Left ventricle myocardium superior (tissue), 1 donor: Measurements from ENCODE around the gene RUVBL2. TPM values are rescaled to one million over a fixed set of nuclear protein-coding genes. Genes with fewer than 3 reads are reported as not detected.
A peak's percentile ranks its signal among the peaks of the same experiment; 100 is the strongest.
"Not testable (repeated sequence)": the region's sequence is repeated elsewhere in the genome, so short reads cannot be mapped to it uniquely, and the experiment has no call there.

ENCODE experiments used
- ATAC-seq: fragments of 200-7000 bp; cut with Tn5 transposase; one replicate; pipeline ENCODE4 v1.9.1; 2020; ENCODE audit warnings: mild to moderate bottlenecking, moderate library complexity
- DNase-seq: peaks from one replicate; pipeline ENCODE4 v3.0.0-alpha.2; 2020
- intact Hi-C: fragments of 100-400 bp; cut with micrococcal nuclease; formaldehyde crosslinking; loops from one replicate; pipeline ENCODE4 v1.11.0; 2022
- total RNA-seq: library from RNA; stranded (reverse); fragmentation: NEBNext Ultra II Directional; extraction: Animal tissue kit (Norgen Biotek cat#: 25700); gene quantifications from one replicate; pipeline ENCODE4 v1.2.1, GENCODE V29; 2021
- donor health status: DM: no; HTN: yes; CAD: no; lungs with severe emphysema.

RUVBL2 gene
- total RNA-seq, 1 donor from 2014 or later = 44.4 TPM

DNA sequence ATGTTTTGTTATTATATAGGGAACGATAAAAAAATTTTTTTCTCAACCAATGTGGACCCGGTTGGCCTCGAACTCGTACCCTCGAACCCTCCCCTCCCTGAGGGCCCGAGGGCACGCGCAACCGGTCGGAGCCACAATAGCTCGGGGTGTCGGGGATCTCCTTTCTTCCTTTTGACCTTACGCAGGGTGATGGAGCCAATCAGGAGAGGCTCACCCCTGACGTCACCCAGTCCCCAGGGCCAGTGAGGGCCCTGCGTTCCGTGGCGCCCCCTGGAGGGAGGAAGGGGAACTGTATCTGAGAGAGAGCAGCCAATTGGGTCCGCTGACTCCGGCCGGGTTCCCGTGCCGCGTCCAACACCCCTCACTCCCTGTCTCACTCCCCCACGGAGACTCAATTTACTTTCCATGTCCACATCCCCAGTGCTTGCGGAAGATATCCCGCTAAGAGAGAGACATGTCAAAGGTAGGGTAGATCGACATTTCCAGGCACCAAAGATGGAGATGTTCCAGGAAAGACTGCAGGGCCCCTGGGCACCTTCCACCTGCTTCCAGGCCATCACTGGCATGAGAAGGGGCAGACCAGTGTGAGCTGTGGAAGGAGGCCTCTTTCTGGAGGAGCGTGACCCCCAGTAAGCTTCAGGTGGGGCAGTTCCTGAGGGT, 38.1 kb downstream of the RUVBL2 start, which contains the start of gene CGB2:
Gene CGB2 (plus strand): TSS at position 249 of the 660 bp plus-strand sequence. CDS start 206 bp downstream, at position 455.
- ATAC-seq, intact Hi-C loops, DNase-seq: not testable (repeated sequence)

DNA sequence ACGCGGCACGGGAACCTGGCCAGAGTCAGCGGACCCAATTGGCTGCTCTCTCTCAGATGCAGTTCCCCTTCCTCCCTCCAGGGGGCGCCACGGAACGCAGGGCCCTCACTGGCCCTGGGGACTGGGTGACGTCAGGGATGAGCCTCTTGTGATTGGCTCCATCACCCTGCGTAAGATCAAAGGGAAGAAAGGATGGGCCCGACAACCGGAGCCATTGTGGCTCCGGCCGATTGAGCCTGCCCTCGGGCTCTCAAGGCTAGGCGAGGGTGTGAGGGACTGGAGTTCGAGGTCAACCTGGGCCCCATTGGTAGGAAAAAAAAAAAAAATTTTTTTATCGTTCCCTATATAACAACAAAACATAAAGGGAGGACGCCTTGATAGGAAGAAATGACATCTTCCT, 43.1 kb downstream of the RUVBL2 start, which contains the start of gene CGB1:
Gene CGB1 (minus strand): TSS at position 81 of the 400 bp plus-strand sequence. CDS start 184 bp downstream, outside the sequence.
- intact Hi-C loops, ATAC-seq, DNase-seq: not testable (repeated sequence)

DNA sequence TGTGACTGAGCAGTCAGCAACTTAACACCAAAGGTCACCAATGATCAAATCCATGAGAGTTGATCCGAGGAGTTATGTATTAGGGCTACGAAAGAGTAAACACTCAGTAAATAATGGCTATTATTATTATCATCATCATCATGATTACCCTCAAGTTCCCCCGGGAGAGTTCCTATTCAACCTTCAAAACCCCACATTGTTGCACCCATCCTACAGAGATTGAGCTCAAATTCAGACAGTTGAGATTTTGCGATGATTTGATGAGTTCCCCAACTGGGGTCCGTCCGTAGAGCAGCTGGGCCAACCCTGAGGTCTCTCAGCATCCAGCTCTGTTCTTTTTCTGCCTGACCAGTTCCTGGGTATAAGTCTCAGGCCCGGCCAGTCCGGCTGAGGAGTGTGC, 44.4 kb downstream of the RUVBL2 start:
- intact Hi-C loops, DNase-seq, ATAC-seq: not testable (repeated sequence)

DNA sequence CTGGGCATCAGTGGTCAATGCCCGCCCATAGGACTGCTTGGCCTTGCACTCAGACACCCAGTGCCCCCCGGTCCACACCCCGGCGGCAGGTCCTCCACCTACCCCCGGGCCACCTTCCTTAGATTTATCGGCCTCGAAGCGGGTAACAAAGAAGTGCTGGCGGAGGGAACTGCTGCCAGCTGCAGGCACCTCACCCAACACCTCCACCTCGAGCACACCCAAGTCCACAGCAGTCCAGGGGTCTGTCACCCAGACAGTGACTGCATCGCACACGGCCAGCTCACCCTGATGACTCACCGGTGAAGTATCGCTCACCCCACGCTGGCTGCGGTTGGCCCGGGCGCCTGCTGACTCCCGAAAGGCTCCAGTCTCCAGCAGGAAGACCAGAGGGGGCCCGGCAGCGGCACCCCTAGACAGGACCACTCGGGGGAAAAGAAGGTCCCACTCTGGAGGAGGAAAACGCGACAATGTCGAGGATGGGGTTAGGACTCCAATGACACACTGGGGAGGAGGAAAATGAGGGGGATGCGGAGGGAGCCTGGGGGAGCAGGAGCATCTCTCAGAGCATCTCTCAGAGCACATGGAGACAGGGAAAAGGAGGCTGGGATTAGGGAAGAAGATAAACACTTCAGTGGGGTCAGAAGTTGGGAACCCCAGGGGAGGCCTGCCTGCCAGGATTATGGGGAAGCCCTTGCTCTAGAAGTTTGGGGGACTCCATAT, 45.0 kb downstream of the RUVBL2 start:
- intact Hi-C loops, DNase-seq: not testable (repeated sequence)

DNA sequence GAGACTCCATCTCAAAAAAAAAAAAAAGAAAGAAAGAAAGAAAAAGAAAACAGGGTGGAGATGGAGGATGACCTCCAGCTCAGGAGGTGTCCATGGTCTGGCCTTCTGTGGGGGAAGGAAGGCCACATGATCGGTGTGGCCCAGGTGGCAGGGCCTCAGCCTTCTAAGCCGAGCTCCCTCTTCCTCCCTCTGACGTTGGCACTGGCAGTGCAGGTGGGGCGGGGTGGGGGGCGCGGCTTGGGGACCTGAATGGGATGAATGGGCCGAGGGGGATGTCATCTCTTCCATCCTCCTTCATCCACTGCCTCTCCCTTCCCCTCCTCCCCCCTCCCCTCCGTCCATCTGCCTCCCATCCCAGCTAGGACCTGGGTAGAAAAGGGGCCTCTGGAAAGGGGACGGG, 46.0 kb downstream of the RUVBL2 start:
- intact Hi-C loops, ATAC-seq, DNase-seq: not testable (repeated sequence)

More for the DNA sequence above, 45.0 kb downstream of the RUVBL2 start:
- not testable (repeated sequence) for ATAC-seq

DNA sequence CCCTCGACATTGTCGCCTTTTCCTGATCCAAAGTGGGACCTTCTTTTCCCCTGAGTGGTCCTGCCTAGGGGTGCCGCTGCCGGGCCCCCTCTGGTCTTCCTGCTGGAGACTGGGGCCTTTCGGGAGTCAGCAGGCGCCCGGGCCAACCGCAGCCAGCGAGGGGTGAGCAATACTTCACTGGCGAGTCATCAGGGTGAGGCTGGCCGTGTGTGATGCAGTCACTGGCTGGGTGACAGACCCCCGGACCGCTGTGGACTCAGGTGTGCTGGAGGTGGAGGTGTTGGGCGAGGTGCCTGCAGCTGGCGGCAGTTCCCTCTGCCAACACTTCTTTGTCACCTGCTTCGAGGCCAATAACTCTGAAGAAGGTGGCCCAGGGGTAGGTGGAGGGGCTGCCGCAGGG, 48.5 kb downstream of the RUVBL2 start:
- DNase-seq = no peak
- intact Hi-C loops = no loop called here
- no peak for ATAC-seq

DNA sequence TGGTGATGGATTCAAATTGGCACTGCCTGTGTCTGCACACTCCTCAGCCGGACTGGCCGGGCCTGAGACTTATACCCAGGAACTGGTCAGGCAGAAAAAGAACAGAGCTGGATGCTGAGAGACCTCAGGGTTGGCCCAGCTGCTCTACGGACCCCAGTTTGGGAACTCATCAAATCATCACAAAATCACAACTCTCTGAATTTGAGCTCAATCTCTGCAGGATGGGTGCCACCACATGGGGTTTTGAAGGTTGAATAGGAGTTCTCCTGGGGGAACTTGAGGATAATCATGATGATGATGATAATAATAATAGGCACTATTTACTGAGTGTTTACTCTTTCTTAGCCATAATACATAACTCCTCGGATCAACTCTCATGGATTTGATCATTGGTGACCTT, 49.0 kb downstream of the RUVBL2 start:
- ATAC-seq, DNase-seq, intact Hi-C loops: not testable (repeated sequence)

DNA sequence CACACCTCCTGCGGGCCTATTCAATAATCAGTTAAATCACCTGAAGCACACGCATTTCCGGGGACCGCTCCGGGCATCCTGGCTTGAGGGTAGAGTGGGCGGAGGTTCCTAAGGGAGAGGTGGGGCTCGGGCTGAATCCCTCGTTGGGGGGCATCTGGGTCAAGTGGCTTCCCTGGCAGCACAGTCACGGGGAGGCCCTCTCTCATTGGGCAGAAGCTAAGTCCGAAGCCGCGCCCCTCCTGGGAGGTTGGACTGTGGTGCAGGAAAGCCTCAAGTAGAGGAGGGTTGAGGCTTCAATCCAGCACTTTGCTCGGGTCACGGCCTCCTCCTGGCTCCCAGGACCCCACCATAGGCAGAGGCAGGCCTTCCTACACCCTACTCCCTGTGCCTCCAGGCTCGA, 49.9 kb downstream of the RUVBL2 start, which contains the start of gene CGB5:
Gene CGB5 (plus strand): TSS at position 301 of the 400 bp plus-strand sequence. CDS start 362 bp downstream, outside the sequence.
- DNase-seq, intact Hi-C loops, ATAC-seq: not testable (repeated sequence)

DNA sequence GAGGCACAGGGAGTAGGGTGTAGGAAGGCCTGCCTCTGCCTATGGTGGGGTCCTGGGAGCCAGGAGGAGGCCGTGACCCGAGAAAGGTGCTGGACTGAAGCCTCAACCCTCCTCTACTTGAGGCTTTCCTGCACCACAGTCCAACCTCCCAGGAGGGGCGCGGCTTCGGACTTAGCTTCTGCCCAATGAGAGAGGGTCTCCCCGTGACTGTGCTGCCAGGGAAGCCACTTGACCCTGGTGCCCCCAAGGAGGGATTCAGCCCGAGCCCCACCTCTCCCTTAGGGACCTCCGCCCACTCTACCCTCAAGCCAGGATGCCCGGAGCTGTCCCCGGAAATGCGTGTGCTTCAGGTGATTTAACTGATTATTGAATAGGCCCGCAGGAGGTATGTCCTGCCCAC, 55.3 kb downstream of the RUVBL2 start, which contains the start of gene CGB8:
Gene CGB8 (minus strand): TSS at position 101 of the 400 bp plus-strand sequence. CDS start 372 bp downstream, outside the sequence.
- DNase-seq, intact Hi-C loops, ATAC-seq: not testable (repeated sequence)

DNA sequence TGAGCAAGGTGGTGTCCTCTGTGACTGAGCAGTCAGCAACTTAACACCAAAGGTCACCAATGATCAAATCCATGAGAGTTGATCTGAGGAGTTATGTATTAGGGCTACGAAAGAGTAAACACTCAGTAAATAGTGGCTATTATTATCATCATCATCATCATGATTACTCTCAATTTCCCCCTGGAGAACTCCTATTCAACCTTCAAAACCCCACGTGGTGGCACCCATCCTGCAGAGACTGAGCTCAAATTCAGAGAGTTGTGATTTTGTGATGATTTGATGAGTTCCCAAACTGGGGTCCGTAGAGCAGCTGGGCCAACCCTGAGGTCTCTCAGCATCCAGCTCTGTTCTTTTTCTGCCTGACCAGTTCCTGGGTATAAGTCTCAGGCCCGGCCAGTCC, 56.1 kb downstream of the RUVBL2 start:
- ATAC-seq, intact Hi-C loops, DNase-seq: not testable (repeated sequence)

DNA sequence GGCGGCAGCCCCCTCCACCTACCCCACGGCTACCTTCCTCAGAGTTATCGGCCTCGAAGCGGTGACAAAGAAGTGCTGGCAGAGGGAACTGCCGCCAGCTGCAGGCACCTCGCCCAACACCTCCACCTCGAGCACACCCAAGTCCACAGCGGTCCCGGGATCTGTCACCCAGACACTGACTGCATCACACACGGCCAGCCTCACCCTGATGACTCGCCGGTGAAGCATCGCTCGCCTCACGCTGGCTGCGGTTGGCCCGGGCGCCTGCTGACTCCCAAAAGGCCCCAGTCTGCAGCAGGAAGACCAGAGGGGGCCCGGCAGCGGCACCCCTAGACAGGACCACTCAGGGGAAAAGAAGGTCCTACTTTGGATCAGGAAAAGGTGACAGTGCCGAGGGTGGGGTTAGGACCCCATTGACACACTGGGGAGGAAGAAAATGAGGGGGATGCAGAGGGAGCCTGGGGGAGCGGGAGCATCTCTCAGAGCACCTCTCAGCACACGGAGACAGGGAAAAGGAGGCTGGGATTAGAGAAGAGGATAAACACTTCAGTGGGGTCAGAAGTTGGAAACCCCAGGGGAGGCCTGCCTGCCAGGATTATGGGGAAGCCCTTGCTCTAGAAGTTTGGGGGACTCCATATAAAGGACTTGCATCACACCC, 56.8 kb downstream of the RUVBL2 start:
- intact Hi-C loops, ATAC-seq, DNase-seq: not testable (repeated sequence)

DNA sequence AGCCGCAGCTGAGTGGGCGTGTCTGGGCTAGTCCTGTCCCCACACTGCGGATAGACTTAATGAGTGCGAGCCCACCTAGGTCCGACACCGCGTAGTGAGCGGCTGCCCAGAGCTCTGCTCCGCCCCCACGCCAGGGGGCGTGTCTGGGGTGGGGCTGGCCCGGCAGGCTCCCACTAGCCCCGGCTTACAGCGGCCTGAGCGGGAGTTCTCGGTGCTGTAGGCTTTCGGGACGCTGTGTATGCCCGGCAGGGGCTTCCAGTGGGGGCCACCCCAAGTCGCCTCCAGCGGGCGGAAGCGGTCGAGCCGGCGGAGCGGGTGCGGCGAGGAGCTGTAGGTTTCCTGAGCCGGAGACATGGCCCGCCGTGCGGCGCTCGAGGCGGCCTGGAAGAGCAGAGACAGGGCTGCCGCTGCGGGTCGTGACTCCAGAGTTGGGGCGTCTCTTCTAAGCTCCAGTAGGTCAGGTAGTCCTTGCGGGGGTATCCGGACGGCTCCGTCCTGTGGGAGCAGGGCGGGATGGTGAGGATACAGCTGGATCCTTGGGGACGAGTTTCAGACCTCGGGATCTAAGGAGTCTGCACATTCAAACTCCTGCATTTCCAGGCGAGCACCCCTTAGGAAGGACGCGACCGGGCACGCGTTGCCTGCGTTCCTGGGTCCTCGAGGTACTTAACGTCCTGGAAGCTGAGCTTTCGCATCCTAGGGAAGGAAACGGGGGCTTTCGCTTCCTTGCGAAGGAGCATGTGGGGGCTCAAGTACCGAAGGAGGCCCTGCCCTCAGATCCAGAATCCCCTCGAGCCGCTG, 62.6 kb downstream of the RUVBL2 start:
- DNase-seq (peak; percentile 79), ATAC-seq (peak; percentile 92)
- intact Hi-C loops = no loop called here

DNA sequence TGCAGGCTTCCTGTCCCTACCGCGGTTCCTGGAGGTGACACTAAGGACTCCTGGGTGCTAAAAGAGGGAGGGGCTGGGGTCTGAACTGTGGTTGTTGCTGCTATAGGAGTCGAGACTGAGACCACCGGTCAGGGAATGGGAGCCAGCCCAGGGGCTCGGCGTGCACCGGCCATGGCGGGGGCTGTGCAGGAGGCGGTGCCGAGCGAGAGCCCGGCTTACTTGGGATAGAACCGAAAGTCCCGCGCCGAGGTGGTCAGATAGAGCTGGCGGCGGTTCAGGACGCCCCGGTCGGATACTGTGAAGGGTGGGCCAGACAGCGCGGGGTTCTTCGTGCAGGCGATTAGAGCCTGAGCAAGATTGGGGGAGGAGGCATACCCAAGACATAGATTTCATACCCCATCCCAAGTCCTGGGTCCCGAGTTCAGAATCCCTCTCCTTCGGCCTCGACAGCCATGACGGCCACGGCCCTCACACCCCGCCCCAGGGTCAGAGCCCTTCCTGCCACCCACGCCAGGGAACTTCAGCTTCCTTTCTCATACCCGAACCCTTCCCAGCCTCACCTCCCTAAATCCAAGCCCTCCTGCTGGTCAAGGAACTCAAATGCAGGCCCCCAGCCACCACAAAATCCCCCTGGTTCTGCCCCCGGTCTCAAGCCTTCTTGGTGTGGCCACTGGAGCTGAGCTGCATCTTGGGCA, 63.4 kb downstream of the RUVBL2 start:
- DNase-seq, intact Hi-C loops: not testable (repeated sequence)
- peak; percentile 44 for ATAC-seq

DNA sequence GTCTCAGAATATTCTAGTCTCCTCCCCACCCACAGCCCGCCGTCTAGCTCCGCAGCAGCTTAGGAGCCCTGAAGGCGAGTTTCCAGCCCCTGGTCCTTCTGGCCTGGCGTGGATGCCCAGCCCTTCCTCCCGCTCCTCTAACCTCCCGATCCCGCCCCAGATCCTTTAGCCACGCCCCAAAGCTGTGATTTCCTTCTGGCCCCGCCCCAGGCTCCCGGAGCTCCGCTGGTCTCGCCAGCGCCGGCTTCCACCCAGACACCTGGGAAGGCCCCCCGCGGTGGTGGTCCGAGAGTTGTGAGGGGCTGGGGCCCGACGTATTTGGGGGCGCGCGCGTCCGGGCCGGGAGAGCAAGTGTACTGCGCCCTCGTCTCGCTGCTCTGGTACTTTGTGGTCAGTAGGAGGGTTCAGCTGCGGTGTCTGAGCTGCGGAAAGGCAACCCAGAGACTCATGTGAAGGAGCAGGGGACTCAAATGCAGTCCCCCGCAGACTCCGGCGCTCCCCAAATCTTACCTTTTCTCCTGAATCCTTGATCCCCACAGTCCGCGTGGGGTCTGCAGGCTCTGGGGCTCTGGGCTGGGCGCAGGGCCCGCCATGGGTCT, 64.0 kb downstream of the RUVBL2 start, which contains the start of gene CGB7:
Gene CGB7 (minus strand): TSS at position 114 of the 599 bp plus-strand sequence. CDS start 2,374 bp downstream, outside the sequence.
- ATAC-seq = peak; percentile 85
- intact Hi-C loops = no loop called here
- DNase-seq = peak; percentile 77

DNA sequence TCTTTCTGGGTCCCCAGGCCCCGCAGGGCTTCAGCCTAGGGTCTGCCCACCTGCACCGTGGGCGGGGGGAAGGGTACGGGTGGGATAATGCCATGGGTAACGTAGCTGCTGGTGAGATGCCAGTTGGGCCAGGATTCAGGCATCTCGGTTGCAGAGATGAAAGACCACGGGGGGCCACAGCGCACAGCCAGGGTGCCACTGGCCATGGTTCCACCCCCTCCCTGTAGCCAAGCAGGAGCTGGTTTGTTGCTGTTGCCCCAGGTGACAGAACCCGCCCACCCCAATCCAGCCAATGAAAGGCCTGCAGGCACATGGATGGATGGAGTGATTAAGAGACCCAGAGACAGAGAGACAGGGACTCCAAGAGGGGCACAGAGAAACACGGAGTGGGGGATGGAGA, 64.9 kb downstream of the RUVBL2 start:
- DNase-seq (no peak), ATAC-seq (no peak)
- intact Hi-C loops = no loop called here

DNA sequence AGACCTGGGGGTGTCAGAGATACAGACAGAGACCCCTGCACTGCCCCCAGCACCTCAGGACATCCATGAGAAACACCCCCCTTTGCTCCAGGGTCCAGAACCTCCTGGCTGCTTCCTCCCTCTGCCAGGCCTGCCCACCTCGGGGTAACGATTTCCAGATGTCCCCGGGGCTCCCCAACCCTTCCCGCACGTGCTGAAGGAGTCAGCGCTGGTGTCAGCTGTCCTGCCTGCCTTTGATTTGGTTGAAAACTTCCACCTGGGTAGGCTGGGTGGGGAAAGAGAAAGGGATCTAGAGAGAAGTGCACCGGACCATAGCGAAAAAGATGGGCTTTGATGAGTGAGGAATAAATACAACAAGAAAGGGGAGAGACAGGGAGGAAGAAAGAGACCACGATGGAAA, 65.4 kb downstream of the RUVBL2 start:
- DNase-seq (no peak), ATAC-seq (no peak)
- intact Hi-C loops = no loop called here

DNA sequence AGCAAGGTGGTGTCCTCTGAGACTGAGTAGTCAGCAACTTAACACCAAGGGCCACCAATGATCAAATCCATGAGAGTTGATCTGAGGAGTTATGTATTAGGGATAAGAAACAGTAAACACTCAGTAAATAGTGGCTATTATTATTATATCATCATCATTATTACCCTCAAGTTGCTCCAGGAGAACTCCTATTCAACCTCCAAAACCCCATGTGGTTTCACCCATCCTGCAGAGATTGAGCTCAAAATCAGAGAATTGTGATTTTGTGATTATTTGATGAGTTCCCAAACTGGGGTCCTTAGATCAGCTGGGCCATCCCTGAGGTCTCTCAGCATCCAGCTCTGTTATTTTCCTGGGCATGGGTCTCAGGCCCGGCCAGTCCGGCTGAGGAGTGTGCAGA, 67.3 kb downstream of the RUVBL2 start:
- ATAC-seq (no peak), DNase-seq (no peak)

More for the DNA sequence above, 67.3 kb downstream of the RUVBL2 start:
- intact Hi-C loops = no loop called here
